Fibroblast of skin of right quadriceps (primary cell): ENCODE results near the gene TET3.

Experiments used
- DNase-seq: peaks from one replicate; pipeline ENCODE4 v3.0.0-alpha.2; 2013

The TET3 gene

DNA sequence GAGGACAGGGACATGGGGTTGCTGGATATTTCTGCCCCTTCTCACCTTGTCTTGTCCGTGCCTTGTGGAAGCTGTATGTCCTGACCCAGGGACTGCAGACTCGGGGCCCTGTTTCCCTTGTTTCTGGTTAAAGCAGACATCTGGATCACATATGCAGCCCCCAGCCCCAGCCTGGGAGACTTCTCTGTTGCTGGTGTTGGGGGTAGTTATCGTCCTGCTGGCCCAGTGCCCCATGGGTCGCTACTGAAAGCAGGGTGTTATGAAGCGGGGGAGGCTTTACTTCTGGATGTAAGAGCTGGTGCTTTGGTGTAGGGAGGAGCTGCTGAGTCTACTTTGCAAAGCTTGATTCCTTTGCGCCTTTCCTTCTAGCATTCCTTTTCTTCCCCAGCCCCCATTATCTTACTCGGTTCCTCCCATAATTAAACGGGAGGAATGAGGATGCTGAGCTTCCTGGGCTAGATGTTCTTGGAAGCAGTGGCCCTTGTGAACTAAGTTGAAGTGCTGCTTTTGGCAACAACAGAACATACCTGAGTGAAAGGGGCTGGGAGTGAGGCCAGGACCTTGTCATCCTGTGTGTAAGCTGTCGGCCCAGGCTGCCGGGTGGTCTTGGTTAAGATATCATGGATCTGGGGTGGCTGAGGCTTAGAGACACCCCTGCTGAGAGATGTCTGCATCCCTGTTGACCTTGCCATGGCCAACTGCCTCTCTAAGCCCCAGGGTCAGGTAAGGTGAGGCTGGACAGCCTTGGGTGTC, 3.4 kb downstream of the TET3 start:
- no peak for DNase-seq

DNA sequence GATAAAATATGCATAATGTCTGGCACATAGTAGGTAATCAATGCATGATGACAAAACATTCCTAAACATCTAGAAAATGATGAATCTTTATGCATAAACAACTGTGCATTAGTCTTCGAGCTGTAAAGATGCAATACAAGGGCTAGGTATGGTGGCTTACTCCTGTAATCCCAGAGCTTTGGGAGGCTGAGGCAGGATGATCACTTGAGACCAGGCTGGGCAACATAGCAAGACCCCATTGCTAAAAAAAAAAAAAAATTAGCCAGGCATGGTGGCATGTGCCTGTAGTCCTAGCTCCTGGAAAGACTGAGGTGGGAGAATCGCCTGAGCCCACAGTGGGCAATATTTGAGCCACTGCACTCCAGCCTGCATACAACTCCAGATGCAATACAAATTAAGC, 5.3 kb downstream of the TET3 start:
- DNase-seq = no peak

DNA sequence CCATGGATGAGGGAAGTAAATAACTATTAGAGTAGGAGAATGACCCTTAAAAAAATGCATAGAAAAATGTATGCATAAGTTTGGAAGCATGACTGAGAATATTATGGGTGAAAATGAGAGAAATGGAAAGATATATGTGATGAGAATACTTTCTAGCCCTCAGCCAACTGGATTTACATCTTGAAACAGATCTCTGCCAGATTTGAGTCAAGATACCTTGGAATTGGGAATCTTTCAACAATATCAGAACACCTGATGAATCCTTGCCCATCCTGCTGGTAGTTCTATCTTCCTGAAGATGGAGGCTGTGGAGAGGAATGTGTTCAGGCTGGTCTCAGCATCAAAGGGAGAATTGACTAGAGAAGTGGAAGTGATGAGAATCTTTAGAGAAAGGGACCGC, 5.8 kb downstream of the TET3 start:
- no peak for DNase-seq

DNA sequence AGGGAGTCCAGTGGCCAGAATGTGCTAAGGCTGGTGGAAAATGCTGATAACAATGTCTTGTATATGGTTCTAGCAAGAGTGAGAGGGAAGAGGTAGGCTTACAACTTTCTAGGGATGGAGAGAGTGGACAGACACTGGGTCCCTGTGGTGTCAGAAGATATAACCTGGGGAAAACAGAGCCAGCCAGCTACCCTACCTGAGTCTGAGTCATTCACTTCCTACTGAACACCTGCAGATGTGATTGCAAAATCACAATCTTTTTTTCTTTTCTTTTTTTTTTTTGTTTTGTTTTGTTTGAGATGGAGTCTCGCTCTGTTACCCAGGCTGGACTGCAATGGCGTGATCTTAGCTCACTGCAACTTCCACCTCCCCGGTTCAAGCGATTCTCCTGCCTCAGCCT, 7.3 kb downstream of the TET3 start:
- no peak for DNase-seq

DNA sequence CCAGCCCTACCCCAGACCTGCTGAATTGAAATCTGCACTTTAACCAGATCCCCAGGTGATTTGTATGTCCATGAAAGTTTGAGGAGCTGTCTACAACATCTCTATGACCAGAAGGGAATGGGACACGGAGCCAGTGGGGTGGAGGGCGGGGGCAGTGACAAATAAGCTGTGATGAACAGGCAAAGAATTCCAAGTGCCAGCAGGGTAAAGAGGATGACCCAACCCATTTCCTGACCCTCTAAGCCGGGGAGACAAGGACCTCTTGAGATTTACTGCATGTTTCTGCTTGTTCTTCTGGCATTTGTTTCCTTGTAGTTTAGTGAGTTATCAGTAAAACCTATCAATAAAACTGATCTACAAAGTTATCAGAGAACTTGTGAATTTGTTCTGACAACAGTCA, 8.7 kb downstream of the TET3 start:
- DNase-seq = no peak

DNA sequence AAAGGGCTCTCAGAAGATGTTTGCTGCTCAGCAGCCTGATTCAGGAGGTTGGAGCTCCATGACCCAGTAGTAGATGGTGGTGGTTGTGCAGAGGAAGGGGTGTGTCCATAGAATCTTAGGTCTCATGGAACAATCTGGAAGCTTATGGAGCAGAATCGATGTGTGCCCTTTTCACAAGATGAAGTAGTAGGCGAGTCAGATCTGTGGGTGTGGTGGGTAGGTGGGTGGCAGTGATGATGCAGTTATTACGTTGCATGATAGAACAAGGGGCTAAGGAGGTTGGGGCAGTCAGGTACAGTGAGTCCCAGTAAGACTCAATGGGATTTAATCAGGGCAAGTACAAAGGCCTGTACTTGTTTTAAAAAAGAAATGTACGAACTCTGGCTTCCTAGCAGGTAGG, 9.1 kb downstream of the TET3 start:
- DNase-seq = no peak

DNA sequence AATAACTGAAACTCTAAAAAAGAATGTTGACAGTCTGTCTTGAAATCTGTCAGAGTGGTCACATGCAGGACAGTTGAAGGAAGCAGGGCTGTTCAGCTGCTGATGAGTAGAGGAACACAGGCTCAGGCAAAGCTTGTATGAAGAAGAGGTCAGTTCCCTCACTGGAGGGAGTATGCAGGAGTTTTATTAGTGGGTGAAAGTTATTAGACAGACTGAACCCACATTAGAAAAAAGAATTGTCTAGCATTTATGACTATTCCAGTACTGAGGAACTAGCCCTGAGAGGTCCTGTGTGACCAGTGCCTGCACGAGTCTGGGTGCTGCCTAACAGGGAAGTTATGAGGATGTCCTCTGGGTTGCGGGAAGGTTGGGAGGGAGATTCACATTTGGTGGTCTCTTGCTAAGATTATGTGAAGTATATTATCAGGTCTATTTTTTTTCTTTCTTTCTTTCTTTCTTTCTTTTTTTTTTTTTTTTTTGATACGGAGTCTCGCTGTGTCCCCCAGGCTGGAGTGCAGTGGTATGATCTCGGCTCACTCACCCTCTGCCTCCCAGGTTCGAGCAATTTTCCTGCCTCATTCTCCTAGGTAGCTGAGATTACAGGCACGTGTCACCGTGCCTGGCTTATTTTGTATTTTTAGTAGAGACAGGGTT, 9.6 kb downstream of the TET3 start:
- no peak for DNase-seq

DNA sequence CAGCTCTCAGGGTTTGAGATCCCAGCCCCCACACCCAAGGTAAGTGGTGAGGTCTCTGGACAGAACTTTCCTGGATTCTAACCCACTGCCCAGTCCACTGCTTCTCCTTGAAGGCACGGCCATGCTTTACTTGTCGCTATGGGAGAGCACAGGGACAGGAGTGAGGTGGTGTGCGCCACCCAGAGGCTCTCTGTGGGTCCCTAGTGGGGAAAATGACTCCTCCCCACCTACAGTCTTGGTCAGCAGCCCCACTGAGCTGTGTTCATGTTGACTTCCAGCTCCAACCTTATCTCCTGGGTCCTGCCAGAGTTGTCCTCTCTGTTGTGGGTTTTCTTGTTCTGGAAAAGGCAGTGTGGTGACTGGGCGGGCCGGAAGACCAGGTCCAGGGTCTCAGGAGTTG, 11.1 kb downstream of the TET3 start:
- DNase-seq = no peak

DNA sequence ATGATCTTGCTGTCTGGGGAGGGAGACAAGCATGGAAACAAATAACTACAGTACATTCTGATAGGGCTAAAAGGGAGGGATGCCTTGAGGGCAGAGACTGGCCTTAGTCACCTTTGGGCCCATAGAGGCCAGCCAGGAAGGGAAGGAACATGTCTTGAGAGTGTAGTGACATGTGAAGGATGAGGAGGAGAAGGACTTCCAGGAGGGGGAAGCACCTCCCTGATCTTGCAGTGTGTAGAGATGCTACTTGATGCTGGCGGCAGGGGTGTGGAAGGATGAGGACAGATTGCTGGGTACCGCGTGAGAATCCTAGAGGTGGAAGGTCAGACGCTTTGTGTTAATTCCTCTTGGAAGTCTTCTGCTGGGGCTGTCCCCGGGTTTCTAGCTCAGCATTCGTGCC, 13.1 kb downstream of the TET3 start:
- no peak for DNase-seq

DNA sequence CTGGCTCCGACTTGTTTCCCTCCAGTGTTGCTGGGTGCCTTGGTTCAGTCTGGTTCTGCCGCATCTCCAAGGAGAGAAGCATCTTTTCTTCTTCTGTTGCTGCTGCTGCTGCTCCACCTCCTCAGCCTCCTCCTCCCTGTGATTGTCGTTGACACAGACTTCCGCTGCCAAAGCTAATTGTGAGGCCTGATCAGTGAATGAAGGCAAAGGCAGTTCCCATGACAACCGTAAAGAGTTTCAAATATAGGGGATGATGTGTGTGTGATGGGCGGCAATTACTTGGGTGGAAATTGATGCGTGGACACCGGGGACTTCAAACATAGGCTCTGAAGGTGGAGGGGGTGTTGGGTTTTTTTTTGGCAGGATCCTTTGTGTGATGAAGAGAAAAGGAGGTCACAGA, 13.7 kb downstream of the TET3 start:
- no peak for DNase-seq

DNA sequence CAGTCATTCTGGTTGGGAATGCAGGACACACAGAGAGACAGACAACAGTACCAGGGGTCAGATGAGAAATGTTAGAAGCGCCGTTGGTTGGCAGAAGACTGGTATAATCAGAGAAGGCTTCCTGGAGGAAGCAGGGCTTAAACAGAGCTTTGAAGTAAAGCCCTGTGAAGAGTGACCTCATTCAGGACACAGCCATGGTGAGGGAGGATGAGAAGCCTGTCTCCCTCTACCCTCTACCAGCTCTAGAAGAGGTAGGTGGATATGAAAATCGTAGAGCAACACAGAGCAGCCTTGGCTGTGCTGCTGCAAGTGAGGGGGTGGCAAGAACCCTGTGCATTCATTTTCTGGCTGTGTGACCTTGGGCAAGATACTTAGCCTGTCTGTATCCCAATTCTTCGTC, 14.2 kb downstream of the TET3 start:
- DNase-seq = no peak

DNA sequence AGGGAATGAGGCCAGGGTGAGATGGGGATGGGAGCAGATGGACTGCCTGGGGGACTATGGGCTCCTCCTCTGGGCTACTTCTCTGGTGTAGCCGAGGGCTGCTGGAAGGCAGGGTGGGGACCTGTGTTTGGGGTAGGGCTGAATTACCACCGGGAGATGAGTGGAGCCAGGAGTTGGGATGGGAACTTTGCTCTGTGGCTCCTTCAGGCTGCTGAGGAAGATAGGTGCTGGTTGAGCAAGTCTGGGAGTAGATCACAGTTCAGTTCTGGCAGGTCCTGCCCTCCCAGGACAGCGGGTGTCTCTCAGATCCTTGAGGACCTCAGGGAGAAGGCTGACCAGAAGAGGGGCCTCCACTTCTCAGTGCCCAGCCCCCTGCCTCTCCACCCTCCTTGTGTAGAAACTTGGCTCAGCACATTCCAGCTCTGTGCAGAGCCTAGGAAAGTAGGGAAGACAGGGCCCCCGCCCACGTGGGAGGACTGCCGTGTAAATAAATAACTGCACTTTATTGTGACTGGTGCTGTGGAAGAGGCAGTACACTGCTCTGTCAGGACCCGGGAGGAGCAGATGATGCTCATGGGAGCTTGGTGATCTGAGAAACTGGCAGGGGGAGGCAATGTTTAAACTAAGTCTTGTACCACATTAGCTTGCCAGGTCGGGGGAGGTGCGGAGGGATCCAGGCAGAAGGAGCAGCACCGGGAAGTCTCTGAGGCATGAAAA, 15.3 kb downstream of the TET3 start:
- DNase-seq = peak; percentile 49

DNA sequence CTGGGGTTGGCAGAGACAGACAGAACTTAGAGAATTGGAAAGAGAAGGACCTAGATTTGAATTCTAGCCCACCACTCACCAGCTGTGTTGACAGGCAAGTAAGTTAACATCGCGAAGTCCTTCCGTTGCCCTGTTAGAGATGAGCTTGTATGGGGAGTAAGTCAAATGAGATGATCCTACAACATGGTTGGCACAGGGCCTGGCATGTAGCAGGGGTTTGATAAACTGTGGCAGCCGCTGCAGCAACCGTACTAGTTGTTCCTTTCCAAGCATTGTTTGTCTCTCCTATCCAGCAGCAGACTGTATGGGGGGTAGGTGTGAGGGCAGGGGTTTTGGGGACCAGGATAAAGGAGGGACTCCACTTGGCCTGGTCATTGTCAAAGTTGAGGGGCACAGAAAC, 16.0 kb downstream of the TET3 start:
- DNase-seq = no peak

DNA sequence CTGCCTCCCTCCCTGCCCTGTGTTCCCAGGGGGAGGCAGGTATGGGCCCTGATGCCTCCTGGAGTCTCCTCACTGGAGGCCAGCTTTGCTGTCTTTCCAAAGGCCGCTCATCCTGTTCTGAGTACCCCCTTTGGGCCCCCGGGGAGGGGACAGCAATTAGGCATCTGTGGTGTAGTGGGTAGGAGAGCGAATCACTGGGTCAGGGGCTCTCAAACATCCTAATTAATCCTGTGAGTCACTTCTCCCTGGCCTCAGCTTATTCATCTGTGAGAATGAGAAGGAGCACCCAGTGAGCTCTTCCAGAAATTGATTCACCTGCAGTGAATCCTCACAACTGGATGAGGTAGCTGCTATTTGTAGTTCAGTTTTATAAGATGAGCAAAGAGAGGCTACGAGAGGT, 16.4 kb downstream of the TET3 start:
- peak; percentile 25 for DNase-seq

DNA sequence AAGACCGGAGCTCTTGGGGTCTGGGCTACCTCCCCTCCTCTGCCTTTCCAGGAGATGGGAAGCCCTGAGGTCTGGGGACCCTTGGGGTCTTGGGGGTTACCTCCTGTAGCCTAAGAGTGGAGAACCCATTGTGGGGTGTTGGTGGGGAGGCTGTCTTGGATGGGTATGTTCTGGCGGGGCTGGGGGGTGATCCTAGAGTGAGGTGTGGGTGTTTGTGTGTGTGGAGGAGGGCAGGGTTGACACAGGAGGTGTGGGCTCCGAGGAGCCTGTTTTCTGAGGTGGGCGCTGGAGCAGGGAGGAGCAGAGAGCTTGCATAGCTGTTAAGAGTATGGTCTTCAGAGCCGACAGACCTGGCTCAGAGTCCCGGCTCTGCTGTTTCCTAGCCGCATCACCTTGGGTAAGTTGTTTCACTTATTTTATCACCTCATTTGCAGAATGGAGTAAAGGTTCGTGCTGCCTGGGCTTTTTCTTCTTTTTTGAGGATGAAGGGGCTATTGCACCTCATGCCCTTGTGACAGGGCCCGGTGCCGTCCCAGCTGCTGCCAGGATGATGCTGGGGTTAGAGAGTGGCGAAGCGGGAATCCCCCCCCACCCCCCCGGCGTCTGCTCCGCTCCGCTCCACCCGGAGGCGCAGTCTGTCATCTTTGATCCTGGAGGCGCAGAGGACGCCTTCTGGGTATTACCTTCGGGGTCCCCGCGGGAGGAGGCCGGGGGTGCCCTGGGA, 17.2 kb downstream of the TET3 start:
- no peak for DNase-seq

DNA sequence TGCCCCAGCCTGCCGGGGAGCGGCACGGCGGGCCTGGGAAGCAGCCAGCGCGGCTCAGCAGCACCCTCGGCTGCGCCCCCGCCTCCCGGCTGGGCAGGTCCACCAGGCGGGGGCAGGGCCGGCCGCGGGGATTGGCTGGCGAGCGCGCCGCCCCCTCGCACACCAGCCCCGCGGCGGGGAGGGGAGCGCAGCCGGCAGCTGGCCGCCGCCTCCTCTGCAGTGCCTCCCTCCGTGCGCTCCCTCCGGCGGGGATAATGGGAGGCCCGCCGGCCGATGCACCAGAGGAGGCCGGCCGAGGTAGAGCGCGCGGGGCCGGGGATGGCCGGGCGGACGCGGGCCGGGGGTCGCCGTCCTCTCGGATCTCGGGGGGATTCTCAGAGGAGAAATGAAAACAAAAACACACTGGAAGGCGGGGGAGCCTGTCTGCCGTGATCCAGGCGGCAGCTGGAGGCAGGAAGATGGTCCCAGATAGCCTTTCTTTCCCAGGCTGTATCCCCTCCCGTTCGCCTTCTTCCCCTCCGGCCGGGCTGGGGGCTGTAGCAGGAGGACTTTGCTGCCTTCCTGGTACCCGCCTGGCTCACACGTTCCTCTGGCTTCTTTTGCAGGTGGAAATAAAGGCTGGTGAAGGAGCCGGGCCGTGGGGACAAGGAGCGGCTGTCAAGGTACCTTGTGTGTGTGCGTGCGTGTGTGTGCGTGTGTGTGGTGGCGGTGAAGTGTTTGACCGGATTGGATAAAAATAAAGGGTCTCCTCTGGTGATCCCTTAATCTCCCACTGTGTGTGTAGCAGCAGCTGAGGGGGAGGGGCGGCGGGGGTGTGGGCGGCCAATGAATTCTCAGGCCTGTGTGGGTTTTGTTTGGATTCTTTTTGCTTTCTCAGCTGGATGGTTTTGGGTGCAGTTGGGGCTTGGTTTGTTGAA, 18.1 kb downstream of the TET3 start:
- DNase-seq = peak; percentile 85

DNA sequence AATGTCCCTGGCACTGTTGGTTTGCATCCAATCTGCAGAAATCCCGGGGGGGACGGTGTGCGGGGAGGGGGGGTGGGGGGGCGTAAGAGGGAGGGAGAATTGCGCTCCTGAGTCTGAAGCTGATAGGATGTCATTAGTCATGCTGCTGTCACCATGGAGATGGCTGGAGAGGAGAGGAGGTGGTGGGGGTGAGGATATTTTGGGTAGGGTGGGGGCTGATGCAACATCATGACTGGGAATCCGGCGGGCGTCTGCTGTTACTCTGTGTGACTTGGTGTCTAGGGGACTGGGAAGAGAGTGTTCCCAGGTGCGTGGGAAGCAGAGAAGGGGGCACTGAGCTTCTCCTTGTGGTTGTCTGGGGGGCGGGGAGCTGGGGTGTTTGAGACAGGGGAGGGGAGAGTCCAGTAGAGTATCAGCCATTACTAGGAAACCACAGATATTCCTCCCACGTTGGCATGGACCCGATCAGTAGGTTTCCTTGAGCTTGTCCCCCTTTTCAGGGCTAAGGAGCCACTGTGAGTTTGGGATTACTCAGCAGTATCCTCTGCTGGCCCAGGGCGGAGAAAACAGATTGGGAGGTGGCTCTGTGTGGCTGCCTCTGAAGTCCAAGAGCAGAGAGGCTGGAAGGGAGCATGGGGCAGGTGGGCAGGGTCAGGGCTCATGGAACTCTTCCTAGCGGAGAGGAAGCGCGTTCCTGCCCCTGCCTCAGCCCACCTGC, 18.9 kb downstream of the TET3 start:
- DNase-seq = peak; percentile 89

DNA sequence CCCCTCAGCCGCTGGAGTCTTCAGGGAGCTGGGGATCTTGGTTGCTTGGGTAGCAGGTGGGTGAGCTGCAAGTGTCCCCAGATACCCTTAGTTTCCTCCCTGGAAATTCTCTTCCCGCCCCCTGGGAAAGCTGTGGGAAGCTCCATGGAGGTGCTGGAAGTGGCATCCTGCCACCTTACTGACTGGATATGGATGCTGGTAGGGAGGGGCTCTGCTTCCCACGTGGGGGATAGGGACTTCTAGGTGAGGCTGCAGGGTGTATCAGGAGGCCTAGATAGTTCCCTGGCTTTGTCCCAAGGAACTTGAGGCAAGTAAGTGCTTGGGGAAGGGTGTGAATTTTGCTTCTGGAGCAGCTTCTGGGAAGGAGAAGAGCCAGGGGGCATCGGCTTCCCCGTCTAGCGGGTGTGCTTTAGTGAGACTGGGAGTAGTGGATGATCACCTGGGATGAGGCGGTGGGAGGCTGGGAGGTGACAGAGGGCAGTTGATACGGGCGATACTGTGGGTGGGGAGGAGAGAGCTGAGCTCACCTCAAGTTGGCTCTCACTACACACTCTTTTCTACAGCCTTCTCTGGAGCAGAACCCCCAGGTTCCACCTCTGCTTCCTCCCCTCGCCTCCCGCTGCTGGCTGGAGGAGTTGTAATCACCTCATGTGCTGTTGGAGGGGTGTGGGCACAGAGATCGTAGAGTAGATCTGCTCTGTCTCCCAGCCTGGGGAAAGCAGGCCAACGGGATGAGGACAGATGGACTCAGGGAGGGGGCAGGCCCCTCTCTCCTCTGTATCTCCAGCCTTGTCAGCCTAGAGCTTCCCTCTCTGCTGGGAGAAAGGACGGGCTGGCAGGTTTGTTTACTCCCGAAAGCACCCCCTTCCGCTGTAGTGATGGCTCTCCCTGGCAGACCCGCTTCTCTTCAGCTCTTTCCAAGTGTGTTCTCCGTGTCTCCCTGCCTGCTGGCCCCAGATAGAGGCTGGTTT, 19.8 kb downstream of the TET3 start:
- DNase-seq = no peak

DNA sequence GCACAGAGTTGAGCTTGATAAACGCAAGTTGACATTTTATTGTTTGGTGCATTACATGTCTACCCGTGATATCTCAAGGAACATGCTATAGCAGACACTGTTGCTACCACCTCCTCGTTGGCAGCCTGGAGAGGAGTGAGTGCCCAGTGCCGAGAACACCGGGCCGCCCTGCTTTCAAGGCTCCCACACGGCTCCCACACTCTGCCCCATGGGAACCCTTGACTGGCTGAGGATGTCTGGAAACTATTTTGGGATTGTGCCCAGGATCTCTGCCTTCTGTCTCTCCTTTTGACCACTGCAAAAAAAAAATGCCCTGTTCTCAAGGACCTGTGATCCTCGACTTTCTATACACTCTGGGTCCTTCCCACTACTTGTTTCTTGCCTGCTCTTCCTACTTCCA, 21.1 kb downstream of the TET3 start:
- DNase-seq = no peak

DNA sequence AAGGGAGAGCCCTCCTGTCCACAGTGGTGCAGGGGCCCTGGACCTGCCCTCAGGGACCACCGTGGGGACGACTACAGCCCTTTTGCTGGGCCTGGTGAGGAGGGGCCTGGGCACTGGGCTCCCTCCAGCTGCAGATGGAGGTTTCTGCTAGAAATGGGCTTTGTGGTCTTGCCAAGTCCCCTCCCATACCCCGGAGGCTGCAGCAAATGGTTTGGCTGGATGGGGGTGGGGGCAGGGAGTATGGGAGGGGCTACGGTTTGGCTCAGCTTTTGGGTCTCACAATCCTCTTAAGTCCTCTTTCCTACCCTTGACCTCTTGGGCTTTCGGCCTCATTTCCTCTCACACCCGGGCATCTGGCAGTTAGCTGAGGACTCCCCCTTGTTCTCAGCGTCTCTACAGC, 21.7 kb downstream of the TET3 start:
- no peak for DNase-seq

DNA sequence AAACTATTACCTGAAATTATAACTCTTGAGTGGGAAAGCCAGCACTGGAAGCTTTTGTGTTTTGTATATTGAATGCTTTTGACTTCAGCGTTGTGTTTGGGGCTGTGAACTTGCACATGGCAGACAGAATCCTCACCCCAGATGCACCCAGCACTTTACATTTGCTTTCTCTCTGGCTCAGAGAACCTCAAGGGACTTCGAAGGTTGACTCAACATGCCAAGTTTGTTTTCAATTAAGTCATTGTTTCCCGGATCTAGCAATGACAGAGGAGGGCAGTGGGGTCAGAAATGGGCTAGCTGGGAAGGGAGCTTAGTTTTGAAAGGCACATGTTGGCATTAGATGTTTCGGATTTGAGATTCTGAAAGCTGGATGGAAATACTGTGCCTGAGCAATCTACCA, 22.4 kb downstream of the TET3 start:
- peak; percentile 53 for DNase-seq
